Dermis microvascular lymphatic vessel endothelial cell (primary cell): ENCODE measurements around the gene IQGAP2. TPM values are rescaled to one million over a fixed set of nuclear protein-coding genes. Genes with fewer than 3 reads are reported as not detected.

Source experiments
- DNase-seq, 2 donors: peaks; one replicate each; pipeline versions ENCODE4 v3.0.0 to v3.0.0-alpha.2; 2010; ENCODE audit warnings: low read depth in 2 of 2
- total RNA-seq: library from RNA; depleted of rRNA; stranded (reverse); fragments of >200 nt; gene quantifications from 2 replicates; pipeline ENCODE4 v1.2.1, GENCODE V29; 2014

IQGAP2 gene
- total RNA-seq, 1 donor from 2014 or later: 1.8 TPM

DNA sequence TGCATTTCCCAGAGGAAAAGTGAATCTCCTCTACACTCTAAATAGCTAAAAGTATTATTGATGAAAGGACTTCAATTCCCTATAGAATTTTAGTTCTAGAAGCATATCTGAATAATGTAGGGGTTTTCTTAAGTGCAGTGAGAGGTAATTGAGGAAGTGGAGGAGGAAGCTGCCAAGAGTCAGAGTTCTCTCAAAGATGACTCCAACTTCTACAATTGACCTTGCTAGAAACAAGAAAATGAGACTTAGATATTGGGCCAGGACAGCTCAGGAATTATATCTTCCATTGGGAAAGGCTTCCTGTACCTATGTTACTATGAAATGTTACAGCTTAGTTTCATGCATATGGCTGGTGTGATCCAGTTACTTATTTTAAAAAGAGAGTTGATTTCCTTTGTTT is 302.5 kb downstream of the IQGAP2 start:
- peak in 1 of 2 donors; percentile 47 for DNase-seq

DNA sequence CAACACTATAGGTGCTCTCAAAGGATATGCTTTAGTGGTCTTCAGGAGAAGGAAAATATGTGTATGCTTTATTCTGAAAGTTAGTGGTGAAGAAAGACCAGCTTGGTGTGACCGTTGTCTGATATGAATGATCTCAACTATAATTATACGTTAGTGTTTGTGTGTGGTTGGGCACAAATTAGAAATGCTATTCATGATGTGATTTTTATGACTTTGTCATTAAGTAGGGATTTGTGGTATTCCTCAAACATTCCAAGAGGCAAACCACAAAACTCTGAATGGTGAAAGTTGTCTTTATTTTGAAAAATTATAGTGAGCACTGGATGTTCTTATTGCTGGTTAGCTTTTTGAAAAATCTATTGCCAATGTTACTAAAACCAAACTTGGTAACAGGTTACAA is 306.7 kb downstream of the IQGAP2 start:
- no peak for DNase-seq

DNA sequence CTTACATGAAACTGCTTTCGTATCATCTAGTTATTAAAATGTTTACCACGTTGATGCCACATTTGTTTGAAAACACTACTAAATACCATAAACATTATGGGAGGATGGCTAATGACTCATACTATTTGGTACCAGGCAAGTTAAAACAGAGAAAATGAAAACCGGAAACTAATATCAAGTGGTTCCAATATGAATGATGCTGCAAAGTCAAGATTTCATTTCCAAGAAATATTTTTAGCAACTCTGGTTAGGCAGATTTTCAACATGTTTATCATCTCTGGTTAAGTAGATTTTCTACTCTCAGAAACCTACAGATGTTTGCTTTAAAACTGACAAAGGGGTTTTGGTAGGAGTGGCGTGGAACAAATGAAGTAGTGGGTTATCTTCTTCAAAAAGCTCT is 307.9 kb downstream of the IQGAP2 start:
- no peak for DNase-seq

GRCh38 chr5:76714751-76715485 is 311.8 kb downstream of the IQGAP2 start:
- peak in 1 of 2 donors; percentile 65 for DNase-seq

DNA sequence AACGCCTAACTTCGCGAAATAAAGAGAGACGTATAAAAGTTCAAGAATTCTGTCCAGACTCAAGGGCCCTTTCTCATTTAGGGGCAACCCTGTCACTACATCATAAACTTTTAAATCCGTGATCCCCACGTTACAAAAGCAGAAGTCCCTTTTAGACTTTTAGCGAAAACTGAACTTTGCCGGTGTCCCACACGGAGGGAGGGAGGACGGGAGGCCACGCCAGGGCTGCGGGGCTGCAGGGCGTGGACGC is 312.3 kb downstream of the IQGAP2 start:
- no peak for DNase-seq

- peak in 1 of 2 donors; percentile 91 for DNase-seq
Measured at GRCh38 chr5:76715736-76716455, 312.8 kb downstream of the IQGAP2 start, which contains the start of gene F2R. F2R (plus strand) TSS chr5:76716126; CDS start chr5:76716308, 182 bp downstream.

GRCh38 chr5:76716456-76717157 is 313.5 kb downstream of the IQGAP2 start:
- DNase-seq: peak in 1 of 2 donors; percentile 70

GRCh38 chr5:76717222-76718083 is 314.4 kb downstream of the IQGAP2 start:
- DNase-seq: peak in 1 of 2 donors; percentile 39

DNA sequence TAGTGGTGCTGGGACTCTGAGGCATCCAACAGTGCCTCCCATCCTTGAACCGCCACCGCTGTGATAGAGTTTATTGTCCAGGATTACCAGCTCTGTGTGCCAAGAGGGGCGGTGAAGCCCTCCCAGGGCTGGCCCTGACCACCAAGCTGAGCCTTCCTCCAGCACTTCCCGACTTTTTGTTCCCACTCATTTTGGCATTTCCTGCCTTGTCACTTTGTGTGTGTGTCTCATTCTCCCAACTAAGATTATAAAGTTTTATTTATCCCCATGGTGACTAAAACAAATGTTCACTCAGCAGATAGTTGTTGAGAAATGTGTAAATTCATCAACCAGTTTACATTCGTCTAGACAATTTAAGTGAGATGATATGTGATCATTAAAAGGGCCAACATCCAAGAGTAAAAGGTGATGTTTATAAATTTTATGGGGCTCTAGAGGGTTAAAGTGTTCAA is 315.3 kb downstream of the IQGAP2 start:
- DNase-seq: peak; percentile 93 to 96

GRCh38 chr5:76718880-76719279 is 315.8 kb downstream of the IQGAP2 start:
- no peak for DNase-seq

- DNase-seq: no peak
Measured at GRCh38 chr5:76720988-76721569, 318.0 kb downstream of the IQGAP2 start.

DNA sequence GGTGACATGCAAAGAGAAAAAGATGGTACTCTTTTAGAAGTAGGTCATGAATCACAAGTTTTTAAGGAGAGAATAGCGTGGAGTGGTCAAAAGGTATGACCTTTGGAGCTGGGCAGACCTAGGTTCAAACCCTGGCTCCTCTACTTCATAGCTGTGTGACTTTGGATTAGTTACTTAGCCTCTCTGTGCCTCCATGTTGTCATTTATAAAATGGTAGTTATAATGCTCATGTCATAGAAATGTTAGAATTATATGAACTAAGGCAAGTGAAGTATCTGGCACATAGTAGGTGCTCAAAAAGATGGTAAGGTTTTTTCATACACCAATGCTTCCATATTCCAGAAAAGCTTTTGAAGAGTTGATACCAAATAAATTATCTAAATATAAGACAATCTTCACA is 320.2 kb downstream of the IQGAP2 start:
- DNase-seq: no peak

DNA sequence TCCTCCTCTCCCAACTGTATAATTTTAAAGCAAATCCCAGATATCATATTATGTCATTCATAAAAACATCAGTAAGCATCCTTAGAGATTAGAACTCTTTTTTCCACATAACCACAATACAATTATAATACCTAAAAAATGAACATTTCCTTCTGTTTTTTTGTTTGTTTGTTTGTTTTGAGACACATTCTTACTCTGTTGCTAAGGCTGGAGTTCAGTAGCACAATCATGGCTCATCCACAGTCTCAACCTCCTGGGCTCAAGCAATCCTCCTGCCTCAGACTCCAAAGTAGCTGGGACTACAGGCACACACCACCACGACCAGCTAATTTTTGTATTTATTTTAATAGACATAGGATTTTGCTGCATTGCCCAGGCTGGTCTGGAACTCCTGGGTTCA is 320.8 kb downstream of the IQGAP2 start:
- no peak for DNase-seq

DNA sequence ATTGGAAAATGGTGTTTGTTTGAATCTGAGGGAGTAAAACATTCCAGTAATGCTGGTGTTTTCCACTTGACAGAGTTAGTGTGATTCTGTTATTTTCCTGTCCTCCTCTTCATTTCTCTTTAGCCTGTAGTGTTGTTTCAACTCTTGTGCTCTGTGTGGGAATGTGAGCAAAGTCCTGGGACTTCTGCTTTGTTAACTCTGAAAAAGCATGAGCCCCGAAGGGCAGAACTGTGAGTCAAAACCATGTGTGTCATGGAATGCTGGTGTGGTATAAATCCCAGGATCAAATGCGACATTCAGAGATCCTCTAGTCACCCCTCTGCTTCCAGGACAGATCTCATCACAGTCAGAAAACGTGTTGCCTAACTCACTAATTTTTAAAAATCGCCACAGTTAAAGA is 321.8 kb downstream of the IQGAP2 start:
- DNase-seq: peak in 1 of 2 donors; percentile 54

GRCh38 chr5:76728965-76729364 is 325.9 kb downstream of the IQGAP2 start:
- DNase-seq: peak in 1 of 2 donors; percentile 31

DNA sequence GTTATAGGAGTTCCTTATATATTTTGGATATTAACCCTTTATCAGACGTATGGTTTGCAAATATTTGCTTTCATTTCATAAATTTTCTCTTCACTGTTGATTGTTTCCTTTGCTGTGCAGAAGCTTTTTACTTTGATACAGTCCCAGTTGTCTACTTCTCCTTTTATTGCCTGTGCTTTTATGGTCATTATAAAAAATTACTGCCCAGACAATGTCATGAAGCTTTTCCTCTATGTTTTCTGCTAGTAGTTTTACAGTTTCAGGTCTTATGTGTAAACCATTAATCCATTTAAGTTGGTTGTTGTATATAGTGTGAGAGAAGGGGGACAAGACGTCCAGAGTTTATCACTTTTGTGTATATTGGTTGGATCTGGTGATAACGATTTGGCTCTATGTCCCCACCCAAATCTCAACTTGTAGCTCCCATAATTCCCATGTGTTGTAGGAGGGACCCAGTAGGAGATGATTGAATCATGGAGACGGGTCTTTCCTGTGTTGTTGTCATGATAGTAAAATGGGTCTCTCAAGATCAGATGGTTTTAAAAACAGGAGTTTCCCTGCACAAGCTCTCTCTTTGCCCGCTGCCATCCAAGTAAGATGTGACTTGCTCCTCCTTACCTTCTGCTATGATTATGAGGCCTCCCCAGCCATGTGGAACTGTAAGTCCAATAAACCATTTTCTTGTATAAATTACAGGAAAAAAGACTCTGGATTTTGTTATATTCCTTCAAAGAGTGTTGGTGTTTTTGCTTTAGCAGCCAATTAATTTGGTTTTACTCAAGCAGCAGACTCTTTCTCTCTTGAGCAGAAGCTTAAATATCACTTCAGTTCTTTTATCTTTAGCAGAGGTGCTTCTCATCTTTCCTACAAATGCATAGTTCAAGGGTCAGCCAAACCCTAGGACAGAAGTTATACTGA is 326.5 kb downstream of the IQGAP2 start:
- DNase-seq: no peak

DNA sequence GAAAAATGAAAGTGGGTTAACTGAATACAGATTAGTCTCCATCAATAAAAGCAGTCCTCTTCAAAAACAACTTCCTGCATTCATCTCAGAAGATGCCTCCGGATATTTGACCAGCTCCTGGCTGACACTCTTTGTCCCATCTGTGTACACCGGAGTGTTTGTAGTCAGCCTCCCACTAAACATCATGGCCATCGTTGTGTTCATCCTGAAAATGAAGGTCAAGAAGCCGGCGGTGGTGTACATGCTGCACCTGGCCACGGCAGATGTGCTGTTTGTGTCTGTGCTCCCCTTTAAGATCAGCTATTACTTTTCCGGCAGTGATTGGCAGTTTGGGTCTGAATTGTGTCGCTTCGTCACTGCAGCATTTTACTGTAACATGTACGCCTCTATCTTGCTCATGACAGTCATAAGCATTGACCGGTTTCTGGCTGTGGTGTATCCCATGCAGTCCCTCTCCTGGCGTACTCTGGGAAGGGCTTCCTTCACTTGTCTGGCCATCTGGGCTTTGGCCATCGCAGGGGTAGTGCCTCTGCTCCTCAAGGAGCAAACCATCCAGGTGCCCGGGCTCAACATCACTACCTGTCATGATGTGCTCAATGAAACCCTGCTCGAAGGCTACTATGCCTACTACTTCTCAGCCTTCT is 329.4 kb downstream of the IQGAP2 start:
- no peak for DNase-seq

DNA sequence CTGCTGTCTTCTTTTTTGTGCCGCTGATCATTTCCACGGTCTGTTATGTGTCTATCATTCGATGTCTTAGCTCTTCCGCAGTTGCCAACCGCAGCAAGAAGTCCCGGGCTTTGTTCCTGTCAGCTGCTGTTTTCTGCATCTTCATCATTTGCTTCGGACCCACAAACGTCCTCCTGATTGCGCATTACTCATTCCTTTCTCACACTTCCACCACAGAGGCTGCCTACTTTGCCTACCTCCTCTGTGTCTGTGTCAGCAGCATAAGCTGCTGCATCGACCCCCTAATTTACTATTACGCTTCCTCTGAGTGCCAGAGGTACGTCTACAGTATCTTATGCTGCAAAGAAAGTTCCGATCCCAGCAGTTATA is 329.9 kb downstream of the IQGAP2 start:
- DNase-seq: no peak

GRCh38 chr5:76735762-76736545 is 332.9 kb downstream of the IQGAP2 start:
- DNase-seq: no peak
